NCI-H128 (cell line): ENCODE results near the gene IL34.
"Not testable (repeated sequence)": the region's sequence is repeated elsewhere in the genome, so short reads cannot be mapped to it uniquely, and the experiment has no call there.

Experiments
- DNase-seq: peaks from one replicate; lab custom pipeline; 2025; ENCODE audit not compliant: unreplicated experiment; lab: John Stamatoyannopoulos, UW

The IL34 gene

GRCh38 chr16:70646260-70647241 lies at the start of gene IL34:
Gene IL34, plus strand, starts transcription at chr16:70646559. Its CDS starts 389 bp downstream, at chr16:70646948.
- no peak for DNase-seq

GRCh38 chr16:70597135-70597835 lies 49.1 kb upstream of the IL34 start:
- DNase-seq = no peak

GRCh38 chr16:70598937-70599503 lies 47.3 kb upstream of the IL34 start:
- DNase-seq = no peak

DNA sequence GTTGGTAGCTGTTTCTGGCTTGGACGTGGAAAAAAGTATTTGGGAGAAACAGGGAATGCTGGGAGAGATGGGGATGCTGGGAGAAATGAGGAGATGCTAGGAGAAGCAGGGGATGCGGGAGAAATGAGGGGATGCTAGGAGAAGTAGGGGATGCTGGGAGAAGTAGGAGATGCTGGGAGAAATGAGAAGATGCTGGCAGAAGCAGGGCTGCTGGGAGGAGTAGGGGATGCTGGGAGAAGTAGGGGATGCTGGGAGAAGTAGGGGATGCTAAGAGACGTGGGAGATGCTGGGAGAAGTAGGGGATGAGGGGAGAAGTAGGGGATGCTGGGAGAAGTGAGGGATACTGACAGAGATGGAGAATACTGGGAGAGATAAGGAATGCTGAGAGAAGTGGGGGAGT lies 45.6 kb upstream of the IL34 start:
- no peak for DNase-seq

DNA sequence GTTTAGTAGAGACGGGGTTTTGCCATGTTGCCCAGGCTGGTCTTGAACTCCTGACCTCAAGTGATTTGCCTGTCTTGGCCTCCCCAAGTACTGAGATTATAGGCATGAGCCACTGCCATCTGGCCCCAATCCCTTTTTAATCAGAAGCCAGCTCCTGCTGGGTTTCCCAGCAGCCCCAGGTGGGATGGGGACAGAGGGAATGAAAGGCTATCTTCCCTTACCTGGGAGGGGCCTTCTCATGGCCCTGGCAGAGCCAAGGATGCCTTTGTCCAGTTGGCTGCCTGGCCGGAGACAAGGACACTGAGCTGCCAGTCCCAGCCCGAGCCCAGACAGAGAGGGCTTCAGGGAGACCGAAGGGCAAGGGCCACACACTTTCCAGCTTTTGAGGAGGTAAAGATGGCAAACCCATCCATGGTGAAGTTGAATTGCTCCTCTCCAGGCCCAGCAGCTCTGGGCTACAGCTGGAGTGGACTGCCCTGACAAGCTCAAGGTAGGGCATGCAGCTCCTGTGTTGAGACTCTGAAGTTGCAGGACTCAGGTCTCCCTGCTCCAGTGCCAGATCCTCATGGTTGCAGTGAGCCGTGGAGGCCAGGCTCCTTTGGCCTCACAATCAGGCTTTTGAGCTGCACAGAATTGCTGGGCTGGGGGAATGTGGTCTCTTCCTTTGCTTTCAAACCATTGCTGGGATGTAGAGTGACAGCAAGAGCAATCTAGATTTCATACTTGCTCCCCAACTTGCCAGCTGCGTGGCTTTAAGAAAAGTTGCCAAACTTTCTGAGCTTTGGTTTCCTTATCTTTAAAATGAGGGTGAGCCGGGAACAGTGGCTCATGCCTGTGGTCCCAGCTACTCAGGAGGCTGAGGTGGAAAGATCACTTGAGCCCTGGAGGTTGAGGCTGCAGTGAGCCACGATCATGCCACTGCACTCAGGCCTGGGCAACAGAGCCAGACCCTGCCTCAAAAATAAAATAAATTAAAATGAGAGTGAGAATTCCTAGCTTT lies 44.5 kb upstream of the IL34 start:
- no peak for DNase-seq

- no peak for DNase-seq
These were observed 43.5 kb upstream of the IL34 start for GRCh38 chr16:70602831-70603230.

DNA sequence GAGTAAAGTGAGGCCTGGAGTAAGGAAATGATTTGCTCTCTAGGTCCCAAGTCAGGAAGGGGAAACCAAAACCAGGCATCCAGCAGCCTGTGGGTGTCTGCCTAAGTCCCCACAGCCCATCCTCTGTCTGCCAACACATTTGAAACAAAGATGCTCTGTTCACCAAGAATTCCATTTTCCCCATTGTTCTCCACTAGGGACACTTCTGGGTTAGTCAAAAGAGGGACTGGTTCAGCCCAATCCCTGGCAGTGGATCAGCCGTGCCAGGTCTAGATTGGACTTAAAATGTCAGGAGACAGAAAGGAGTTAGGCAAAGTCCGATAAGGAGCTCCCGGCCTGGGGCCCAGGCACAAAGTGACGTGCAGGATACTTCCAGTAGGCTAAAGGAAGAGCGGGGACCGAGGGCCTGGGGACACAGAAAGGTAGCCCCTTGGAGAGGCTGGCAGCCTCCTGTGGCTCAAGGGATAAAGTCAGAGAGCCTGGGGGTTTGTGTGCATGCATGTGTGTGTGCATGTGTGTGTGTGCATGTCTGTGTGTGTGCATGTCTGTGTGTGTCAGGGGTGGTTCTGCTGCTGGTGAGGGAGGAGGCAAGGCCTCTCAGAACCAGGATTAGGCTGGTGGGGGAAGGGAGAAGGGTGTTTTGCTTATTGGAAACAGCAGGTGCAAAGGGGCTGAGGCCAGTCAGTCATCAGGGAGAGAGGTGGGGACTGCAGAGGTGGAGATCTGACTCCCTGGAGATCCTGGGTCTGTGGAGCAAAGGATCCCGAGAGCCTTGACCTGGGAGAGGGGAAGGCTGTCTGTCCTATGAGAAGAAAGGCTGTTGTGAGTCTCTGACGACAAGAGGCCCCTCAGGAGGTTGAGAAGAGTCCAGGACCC lies 41.7 kb upstream of the IL34 start:
- no peak for DNase-seq

DNA sequence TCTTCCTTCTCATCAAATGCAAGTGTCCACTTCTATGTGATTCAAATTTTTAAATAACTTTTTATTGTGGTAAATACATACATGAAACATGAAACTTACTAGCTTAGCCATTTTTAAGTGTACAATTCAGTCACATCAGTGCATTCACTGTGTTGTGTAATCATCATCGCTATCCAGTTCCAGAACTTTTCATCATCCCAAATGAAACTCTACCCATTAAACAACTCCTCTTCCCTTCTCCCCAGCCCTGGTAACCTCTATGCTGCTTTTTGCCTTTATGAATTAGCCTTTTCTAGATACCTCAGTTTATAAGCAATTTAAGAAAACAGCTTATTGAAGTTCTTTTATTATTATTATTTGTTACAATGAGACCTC lies 41.1 kb upstream of the IL34 start:
- DNase-seq = no peak

DNA sequence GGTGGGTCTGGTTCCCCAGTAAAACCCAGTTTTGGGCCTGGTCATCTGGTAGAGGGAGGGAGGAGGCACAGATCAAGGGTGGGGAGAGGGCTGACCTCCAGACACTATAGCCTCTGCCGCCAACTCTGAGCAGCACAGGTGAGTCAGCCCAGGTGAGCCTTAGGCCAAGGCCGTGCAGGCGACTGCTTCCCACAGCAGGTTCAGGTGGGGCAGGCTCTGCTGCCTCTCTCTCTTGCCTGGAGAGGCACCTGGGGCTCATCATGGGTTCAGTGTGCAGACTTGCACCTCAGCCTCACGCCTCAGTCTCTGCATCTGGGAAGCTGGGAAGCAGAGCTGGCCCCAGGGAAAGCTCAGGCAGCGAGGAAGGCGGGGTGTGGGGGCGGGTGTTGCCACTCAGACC lies 37.8 kb upstream of the IL34 start:
- DNase-seq = no peak

GRCh38 chr16:70610273-70611223 lies 35.8 kb upstream of the IL34 start:
- DNase-seq = no peak

GRCh38 chr16:70611224-70611598 lies 35.1 kb upstream of the IL34 start:
- no peak for DNase-seq

- DNase-seq = no peak
These were observed 34.5 kb upstream of the IL34 start for GRCh38 chr16:70611785-70612303.

DNA sequence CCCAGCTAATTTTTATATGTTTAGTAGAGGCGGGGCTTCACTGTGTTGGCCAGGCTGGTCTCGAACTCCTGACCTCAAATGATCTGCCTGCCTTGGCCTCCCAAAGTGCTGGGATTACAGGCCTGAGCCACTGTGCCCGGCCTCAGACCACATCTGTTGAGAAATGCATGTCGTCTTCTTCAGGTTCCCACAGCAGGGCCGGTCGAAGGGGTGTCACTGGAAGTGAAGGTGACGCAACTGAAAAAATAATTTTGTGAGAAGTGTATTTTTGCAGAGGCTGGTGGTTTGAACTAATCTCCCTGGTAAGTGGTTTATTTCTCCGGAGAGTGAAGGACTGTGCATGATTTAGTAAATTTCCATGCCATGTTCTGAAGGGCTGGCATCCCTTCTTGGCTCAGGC lies 33.4 kb upstream of the IL34 start:
- no peak for DNase-seq

- DNase-seq = no peak
These were observed 32.0 kb upstream of the IL34 start for GRCh38 chr16:70614208-70614951.

- no peak for DNase-seq
These were observed 30.4 kb upstream of the IL34 start for GRCh38 chr16:70615945-70616344.

- DNase-seq = not testable (repeated sequence)
These were observed 24.5 kb upstream of the IL34 start for GRCh38 chr16:70621864-70622263.

DNA sequence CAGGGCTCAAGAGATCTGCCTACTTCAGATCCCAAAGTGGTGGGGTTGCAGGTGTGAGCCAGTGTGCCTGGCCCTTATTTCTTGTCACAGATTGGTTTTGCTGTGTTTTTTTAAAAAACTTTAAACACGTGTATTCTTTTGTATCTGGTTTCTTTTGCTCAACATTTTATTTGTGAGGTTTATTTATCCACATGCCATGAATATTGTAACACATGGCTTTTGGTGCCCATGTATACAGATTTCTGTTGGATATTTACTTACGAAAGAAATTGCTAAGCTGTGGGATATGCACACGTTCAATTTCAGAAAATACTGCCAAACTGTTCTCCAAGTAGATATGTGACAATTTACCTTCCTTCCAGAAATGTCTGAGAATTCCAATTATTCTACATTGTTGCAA lies 18.7 kb upstream of the IL34 start:
- no peak for DNase-seq
